HEK293 (cell line): ENCODE results near the gene P2RX4.

Experiments
- CTCF ChIP-seq: fragments of 450-650 bp; formaldehyde crosslinking; IDR thresholded peaks from 2 replicates; pipeline ENCODE4 v1.5.1; 2016; ENCODE audit warnings: missing biosample characterization, missing genetic modification characterization
- GLI4 ChIP-seq: fragments of 450-650 bp; formaldehyde crosslinking; IDR thresholded peaks from 2 replicates; pipeline ENCODE4 v1.5.1; 2016; ENCODE audit warnings: missing biosample characterization, missing genetic modification characterization
- HOXD13 ChIP-seq: sonication (generic); formaldehyde crosslinking; IDR thresholded peaks from 2 replicates; pipeline ENCODE4 v1.8.0; 2022; ENCODE audit warnings: missing genetic modification reagents, borderline replicate concordance
- PRDM1 ChIP-seq: fragments of 450-650 bp; formaldehyde crosslinking; IDR thresholded peaks from 2 replicates; pipeline ENCODE4; 2016; ENCODE audit warnings: missing biosample characterization, missing genetic modification characterization
- PRDM4 ChIP-seq: fragments of 450-650 bp; formaldehyde crosslinking; IDR thresholded peaks from 2 replicates; pipeline ENCODE4 v1.5.1; 2017; ENCODE audit warnings: missing biosample characterization, missing genetic modification characterization
- RBAK ChIP-seq: fragments of 450-650 bp; formaldehyde crosslinking; IDR thresholded peaks from 2 replicates; pipeline ENCODE4 v1.5.1; 2016; ENCODE audit warnings: missing biosample characterization, missing genetic modification characterization
- ZBTB10 ChIP-seq: fragments of 450-650 bp; formaldehyde crosslinking; IDR thresholded peaks from 2 replicates; pipeline ENCODE4 v1.5.1; 2016; ENCODE audit warnings: missing biosample characterization, missing genetic modification characterization
- ZBTB44 ChIP-seq: fragments of 450-650 bp; IDR thresholded peaks from 2 replicates; pipeline ENCODE4 v1.5.1; 2018; ENCODE audit warnings: missing biosample characterization, mild to moderate bottlenecking, missing genetic modification characterization
- ZFHX2 ChIP-seq: fragments of 450-650 bp; formaldehyde crosslinking; conservative IDR thresholded peaks from 2 replicates; pipeline ENCODE4 v1.5.1; 2016; ENCODE audit warnings: missing biosample characterization, missing genetic modification characterization
- ZNF16 ChIP-seq: fragments of 450-650 bp; formaldehyde crosslinking; IDR thresholded peaks from 2 replicates; pipeline ENCODE4 v1.5.1; 2016; ENCODE audit warnings: low read depth, missing biosample characterization, missing genetic modification characterization
- ZNF37A ChIP-seq: fragments of 450-650 bp; IDR thresholded peaks from 2 replicates; pipeline ENCODE4 v1.5.1; 2018; ENCODE audit warnings: missing biosample characterization, missing genetic modification characterization
- ZNF423 ChIP-seq: fragments of 450-650 bp; formaldehyde crosslinking; IDR thresholded peaks from 2 replicates; pipeline ENCODE4 v1.5.1; 2016; ENCODE audit warnings: missing biosample characterization, missing genetic modification characterization
- ZNF501 ChIP-seq: fragments of 450-650 bp; formaldehyde crosslinking; IDR thresholded peaks from 2 replicates; pipeline ENCODE4 v1.5.1; 2016; ENCODE audit warnings: missing biosample characterization, missing genetic modification characterization
- ZNF610 ChIP-seq: fragments of 450-650 bp; formaldehyde crosslinking; IDR thresholded peaks from 2 replicates; pipeline ENCODE4 v1.5.1; 2016; ENCODE audit warnings: missing biosample characterization, missing genetic modification characterization, borderline replicate concordance
- ZNF645 ChIP-seq: fragments of 450-650 bp; formaldehyde crosslinking; IDR thresholded peaks from 2 replicates; pipeline ENCODE4; 2016; ENCODE audit warnings: missing biosample characterization, missing genetic modification characterization
- ZNF670 ChIP-seq: fragments of 450-650 bp; formaldehyde crosslinking; IDR thresholded peaks from 2 replicates; pipeline ENCODE4 v1.5.1; 2016; ENCODE audit warnings: missing biosample characterization, missing genetic modification characterization, low read depth
- ZNF692 ChIP-seq: fragments of 450-650 bp; formaldehyde crosslinking; IDR thresholded peaks from 2 replicates; pipeline ENCODE4 v1.5.1; 2016; ENCODE audit warnings: missing biosample characterization, missing genetic modification characterization
- ZNF76 ChIP-seq: fragments of 450-650 bp; formaldehyde crosslinking; IDR thresholded peaks from 2 replicates; pipeline ENCODE4; 2016; ENCODE audit warnings: low read depth, missing biosample characterization, missing genetic modification characterization, borderline replicate concordance
- ZNF830 ChIP-seq: fragments of 450-650 bp; IDR thresholded peaks from 2 replicates; pipeline ENCODE4 v1.5.0; 2018; ENCODE audit warnings: missing biosample characterization, missing genetic modification characterization, low read depth, mild to moderate bottlenecking, moderate library complexity
- ZNF843 ChIP-seq: fragments of 450-650 bp; formaldehyde crosslinking; IDR thresholded peaks from 2 replicates; pipeline ENCODE4 v1.5.1; 2016; ENCODE audit warnings: missing biosample characterization, missing genetic modification characterization
- ZSCAN23 ChIP-seq: fragments of 450-650 bp; formaldehyde crosslinking; IDR thresholded peaks from 2 replicates; pipeline ENCODE4 v1.5.1; 2016; ENCODE audit warnings: missing biosample characterization, missing genetic modification characterization
- ZSCAN30 ChIP-seq: fragments of 450-650 bp; IDR thresholded peaks from 2 replicates; pipeline ENCODE4 v1.5.1; 2018; ENCODE audit warnings: missing biosample characterization, mild to moderate bottlenecking, missing genetic modification characterization, moderate library complexity
- ZXDB ChIP-seq: fragments of 450-650 bp; formaldehyde crosslinking; IDR thresholded peaks from 2 replicates; pipeline ENCODE4 v1.5.1; 2016; ENCODE audit warnings: missing biosample characterization, missing genetic modification characterization
- TF ChIP-seq, protein P1 (sequence below): fragments of 450-650 bp; formaldehyde crosslinking; optimal IDR thresholded peaks from 2 replicates; pipeline ENCODE3; 2016; ENCODE audit warnings: missing biosample characterization, mild to moderate bottlenecking, missing genetic modification characterization

Gene P2RX4

GRCh38 chr12:121202407-121203355 lies 7.2 kb upstream of the P2RX4 start (continued):
- TF ChIP-seq ZSCAN30 (no peak), GLI4 (no peak), ZNF610 (0 out of 2 replicates have a peak, but pooled peaks have one; percentile 69), ZBTB44 (tag by site-specific recombination) (peak; percentile 91), ZNF830 (tag by site-specific recombination) (no peak), ZNF37A (tag by site-specific recombination) (no peak), ZNF76 (no peak), ZNF843 (tag by site-specific recombination) (peak; percentile 96), ZNF423 (tag by site-specific recombination) (peak; percentile 79), PRDM4 (tag by site-specific recombination) (peak; percentile 94), ZNF16 (no peak), ZNF670 (tag by site-specific recombination) (no peak), HOXD13 (CRISPR knock-in tag) (peak; percentile 94), ZNF645 (tag by site-specific recombination) (no peak), ZFHX2 (peak; percentile 86), CTCF (tag by site-specific recombination) (no peak), ZNF692 (peak; percentile 68), ZXDB (tag by site-specific recombination) (peak; percentile 77; the same call in 1 of the 2 replicates), ZSCAN23 (tag by site-specific recombination) (peak; percentile 89), ZNF501 (tag by site-specific recombination) (0 out of 2 replicates have a peak, but pooled peaks have one; percentile 27), RBAK (tag by site-specific recombination) (no peak), ZBTB10 (tag by site-specific recombination) (no peak), PRDM1 (no peak)
- TF ChIP-seq, protein P1, sequence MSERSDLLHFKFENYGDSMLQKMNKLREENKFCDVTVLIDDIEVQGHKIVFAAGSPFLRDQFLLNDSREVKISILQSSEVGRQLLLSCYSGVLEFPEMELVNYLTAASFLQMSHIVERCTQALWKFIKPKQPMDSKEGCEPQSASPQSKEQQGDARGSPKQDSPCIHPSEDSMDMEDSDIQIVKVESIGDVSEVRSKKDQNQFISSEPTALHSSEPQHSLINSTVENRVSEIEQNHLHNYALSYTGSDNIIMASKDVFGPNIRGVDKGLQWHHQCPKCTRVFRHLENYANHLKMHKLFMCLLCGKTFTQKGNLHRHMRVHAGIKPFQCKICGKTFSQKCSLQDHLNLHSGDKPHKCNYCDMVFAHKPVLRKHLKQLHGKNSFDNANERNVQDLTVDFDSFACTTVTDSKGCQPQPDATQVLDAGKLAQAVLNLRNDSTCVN (tag by site-specific recombination) = no peak
